ENCODE data around the gene NT5C3B. TPM values are rescaled to one million over a fixed set of nuclear protein-coding genes. Genes with fewer than 3 reads are reported as not detected.
A peak's percentile ranks its signal among the peaks of the same experiment; 100 is the strongest.

Gene NT5C3B
- total and polyA plus RNA-seq, 2 donors (not counting 3 experiments of a cell fraction or from before 2014, with no cell fraction given) = 67.3 to 92.5 TPM

DNA sequence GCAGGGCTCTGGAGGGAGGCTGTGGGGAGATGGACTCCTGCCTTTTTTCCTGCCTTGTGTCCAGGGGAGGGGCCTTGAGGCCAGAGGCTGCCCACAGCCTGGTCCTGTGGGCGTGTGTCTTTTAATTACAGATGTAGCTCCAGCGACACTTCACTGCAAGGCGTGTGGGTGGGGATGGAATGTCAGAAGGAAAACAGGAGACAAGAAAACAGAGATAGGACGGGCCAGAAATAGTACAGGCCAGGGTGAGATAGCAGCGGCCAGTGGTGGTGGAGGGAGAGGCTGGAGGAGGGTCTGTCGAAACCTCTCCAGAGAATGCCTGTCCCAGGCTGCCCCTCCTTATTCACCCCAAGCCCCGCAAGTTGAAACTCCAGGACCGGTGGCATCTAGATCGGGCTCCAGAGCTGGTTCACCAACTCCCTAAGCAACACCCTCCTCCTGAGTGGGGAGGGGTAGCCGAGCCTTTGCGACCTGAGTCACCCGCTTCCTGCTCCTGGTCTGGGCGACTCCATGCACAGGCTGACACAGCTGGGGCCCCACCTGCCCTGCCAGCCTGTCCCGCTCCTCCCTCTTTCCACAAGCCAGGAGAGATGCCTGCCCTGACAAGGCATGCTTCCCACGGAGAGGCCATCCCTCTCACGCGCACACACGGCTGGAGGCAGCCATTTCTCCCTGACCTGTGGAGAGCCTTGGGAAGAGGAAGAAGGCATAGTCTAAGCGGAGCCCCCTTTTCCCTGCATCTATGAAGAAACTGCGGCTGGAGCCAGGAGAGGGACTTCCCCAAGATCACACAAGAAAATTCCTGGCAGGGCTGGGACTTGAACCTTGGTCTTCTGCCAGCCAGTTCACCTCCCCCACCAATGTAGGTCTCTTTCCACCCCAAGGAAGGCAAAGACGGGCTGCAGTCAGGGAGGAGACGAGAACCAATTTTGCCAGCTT, 42.9 kb downstream of the NT5C3B start:
- TF ChIP-seq, protein P1, sequence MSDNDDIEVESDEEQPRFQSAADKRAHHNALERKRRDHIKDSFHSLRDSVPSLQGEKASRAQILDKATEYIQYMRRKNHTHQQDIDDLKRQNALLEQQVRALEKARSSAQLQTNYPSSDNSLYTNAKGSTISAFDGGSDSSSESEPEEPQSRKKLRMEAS (IDR thresholded peaks at IDR 0.05; ENCODE audit: insufficient read depth, insufficient read length) = no peak
- TF ChIP-seq POLR2AphosphoS5 (IDR thresholded peaks at IDR 0.05; ENCODE audit: insufficient read depth, low read depth, low read length) (peak; percentile 31), FOS (IDR thresholded peaks at IDR 0.05; ENCODE audit: borderline replicate concordance, insufficient read depth, low read length) (peak; percentile 58)
- no peak overlapping the region for H3K4me3 ChIP-seq (replicated peaks in 1 of 3; ENCODE audit: insufficient read depth in 1 of 3, low read depth in 1 of 3, low read length in 3 of 3)
- H3K27ac ChIP-seq (ENCODE audit: insufficient read depth, low read depth, low read length) = peak overlapping the region; percentile 51
- CTCF ChIA-PET = interaction anchor here (1.0 to 1.7 kb wide), 3 partner anchors 8 to 20 kb away, joined by 4 to 8 read pairs (median 4); no protein-coding TSS in a partner anchor
- dilution Hi-C loops (cut with MboI; ENCODE audit: extremely low pct_ligation_motif_present, low sequenced_read_pairs) (no loop called here), intact Hi-C loops (cut with micrococcal nuclease) (loop anchor here (1.0 kb wide), 1 partner anchor 16 kb away; no protein-coding TSS in a partner anchor)
- H3K79me2 ChIP-seq (ENCODE audit: control insufficient read depth, insufficient read depth, low read length) = no peaks in the 10 kb centered on the region
- POLR2A ChIA-PET = interaction anchor here (2.1 kb wide), 1 partner anchor 15 kb away, joined by 13 read pairs; no protein-coding TSS in a partner anchor
- peak overlapping the region; percentile 2 for H3K9ac ChIP-seq (replicated peaks; ENCODE audit: extremely low read depth, insufficient read depth, low read length)
- H3K27me3 ChIP-seq (ENCODE audit: control insufficient read depth in 2 of 2, insufficient read depth in 2 of 2, low read length in 2 of 2) = peaks cover 0 to 7% of the 10 kb centered on the region in 2 experiments
- H3K9me1 ChIP-seq (replicated peaks; ENCODE audit: control insufficient read depth, extremely low read depth, insufficient read depth, low read length) = no peaks in the 10 kb centered on the region
- FAIRE-seq = peak; percentile 94
- BruUV-seq (replicated peaks) = no TSS peak
- no peaks in the 10 kb centered on the region for H3K36me3 ChIP-seq (ENCODE audit: control insufficient read depth in 2 of 2, extremely low read depth in 1 of 2, insufficient read depth in 2 of 2, low read length in 2 of 2)
- peaks cover 16% of the 10 kb centered on the region for H3K4me1 ChIP-seq (ENCODE audit: control insufficient read depth, extremely low read depth, insufficient read depth, low read length)
- H3K4me2 ChIP-seq (ENCODE audit: insufficient read depth, low read length) = peak overlapping the region; percentile 33
- no peaks in the 10 kb centered on the region for H4K20me1 ChIP-seq (replicated peaks; ENCODE audit: control insufficient read depth, extremely low read depth, insufficient read depth, low read length)
- no peaks in the 10 kb centered on the region for H3K9me3 ChIP-seq (replicated peaks; ENCODE audit: control insufficient read depth, insufficient read depth, low read length)
- peak; percentile 69 for DNase-seq (ENCODE audit: low read depth, low spot score)
- H2AFZ ChIP-seq (ENCODE audit: low read depth, low read length) = peak overlapping the region; percentile 43

DNA sequence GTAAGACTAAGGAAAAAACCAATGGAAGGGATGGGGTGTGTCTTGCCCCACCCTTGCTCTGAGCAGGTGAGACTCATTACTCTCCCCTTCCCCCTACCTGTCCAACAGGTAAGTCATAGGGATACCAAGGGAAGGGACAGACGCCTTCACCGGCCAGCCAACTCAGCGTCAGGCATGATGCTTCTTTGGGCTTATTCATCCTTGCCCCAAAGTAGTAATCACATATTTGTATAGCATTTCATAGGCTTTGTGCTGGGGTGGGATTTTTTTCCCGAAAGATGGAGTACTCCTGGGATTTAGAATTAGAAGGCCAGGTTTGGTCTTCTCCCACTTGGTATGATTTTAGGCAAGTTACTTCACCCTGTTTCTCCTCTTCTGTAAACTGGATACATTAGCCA, 49.0 kb downstream of the NT5C3B start:
- no peak for TF ChIP-seq JUN (IDR thresholded peaks at IDR 0.05; ENCODE audit: borderline replicate concordance, insufficient read depth, insufficient read length, low read depth)
- TF ChIP-seq FOS (IDR thresholded peaks at IDR 0.05; ENCODE audit: borderline replicate concordance, insufficient read depth, low read length) = no peak
- no peak for TF ChIP-seq POLR2AphosphoS5 (IDR thresholded peaks at IDR 0.05; ENCODE audit: insufficient read depth, low read depth, low read length)
- TF ChIP-seq, protein P1 (IDR thresholded peaks at IDR 0.05; ENCODE audit: insufficient read depth, insufficient read length) = no peak
- TF ChIP-seq MYC (IDR thresholded peaks at IDR 0.05; ENCODE audit: low read depth, low read length) = no peak
- no peak for TF ChIP-seq POLR2A (IDR thresholded peaks at IDR 0.05; ENCODE audit: low read depth, low read length)
- TF ChIP-seq GATA2 (IDR thresholded peaks at IDR 0.05; ENCODE audit: insufficient read depth, insufficient read length, low read depth, low read length) = no peak
- no peak for TF ChIP-seq CTCF (IDR thresholded peaks at IDR 0.05; ENCODE audit: extremely low read depth in 1 of 2, insufficient read depth in 1 of 2, low read depth in 1 of 2, low read length in 2 of 2)
- TF ChIP-seq EZH2 (IDR thresholded peaks at IDR 0.05; ENCODE audit: borderline replicate concordance, low read depth, low read length, severe bottlenecking) = no peak
- H3K27me3 ChIP-seq (ENCODE audit: control insufficient read depth in 2 of 2, insufficient read depth in 2 of 2, low read length in 2 of 2) = peaks cover 0 to 7% of the 10 kb centered on the region in 2 experiments
- dilution Hi-C loops (cut with MboI; ENCODE audit: extremely low pct_ligation_motif_present, low sequenced_read_pairs) (no loop called here), intact Hi-C loops (cut with micrococcal nuclease) (loop anchor here (2.0 kb wide), 2 partner anchors 14 kb away; no protein-coding TSS in a partner anchor)
- H3K4me1 ChIP-seq (ENCODE audit: control insufficient read depth, extremely low read depth, insufficient read depth, low read length) = no peaks in the 10 kb centered on the region
- CTCF ChIA-PET = interaction anchor here (0.6 to 4.1 kb wide), 18 partner anchors 12 to 99 kb away, joined by 3 to 169 read pairs (median 7); partner anchors contain the start of genes EIF1, KLHL11 and P3H4
- H3K9me1 ChIP-seq (replicated peaks; ENCODE audit: control insufficient read depth, extremely low read depth, insufficient read depth, low read length) = no peaks in the 10 kb centered on the region
- no peaks in the 10 kb centered on the region for H3K79me2 ChIP-seq (ENCODE audit: control insufficient read depth, insufficient read depth, low read length)
- POLR2A ChIA-PET = interaction anchor here (0.6 to 2.4 kb wide), 16 partner anchors 8 to 99 kb away, joined by 3 to 82 read pairs (median 4); partner anchors contain the start of genes EIF1 and P3H4
- FAIRE-seq (no peak), DNase-seq (ENCODE audit: low read depth, low spot score) (no peak)
- H2AFZ ChIP-seq (ENCODE audit: low read depth, low read length) = no peak overlapping the region
- no peaks in the 10 kb centered on the region for H4K20me1 ChIP-seq (replicated peaks; ENCODE audit: control insufficient read depth, extremely low read depth, insufficient read depth, low read length)
- no peaks in the 10 kb centered on the region for H3K36me3 ChIP-seq (ENCODE audit: control insufficient read depth in 2 of 2, extremely low read depth in 1 of 2, insufficient read depth in 2 of 2, low read length in 2 of 2)
- H3K9ac ChIP-seq (replicated peaks; ENCODE audit: extremely low read depth, insufficient read depth, low read length) = no peak overlapping the region
- no peak overlapping the region for H3K27ac ChIP-seq (ENCODE audit: insufficient read depth, low read depth, low read length)
- no peaks in the 10 kb centered on the region for H3K9me3 ChIP-seq (replicated peaks; ENCODE audit: control insufficient read depth, insufficient read depth, low read length)
- BruUV-seq (replicated peaks) = no TSS peak
- no peak overlapping the region for H3K4me2 ChIP-seq (ENCODE audit: insufficient read depth, low read length)
- no peak overlapping the region for H3K4me3 ChIP-seq (replicated peaks in 1 of 3; ENCODE audit: insufficient read depth in 1 of 3, low read depth in 1 of 3, low read length in 3 of 3)

All from endothelial cell of umbilical vein (primary cell).